Activated CD4-positive, alpha-beta T cell treated with anti-CD3 and anti-CD28 coated beads, Interleukin-2, amount 50 U/mL, for 16 hours (primary cell): Measurements from ENCODE around the gene SEC24D.
"Not testable (repeated sequence)": the region's sequence is repeated elsewhere in the genome, so short reads cannot be mapped to it uniquely, and the experiment has no call there.

Experiments
- DNase-seq: peaks from one replicate; pipeline ENCODE4 v3.0.0-alpha.2; 2020

SEC24D gene

DNA sequence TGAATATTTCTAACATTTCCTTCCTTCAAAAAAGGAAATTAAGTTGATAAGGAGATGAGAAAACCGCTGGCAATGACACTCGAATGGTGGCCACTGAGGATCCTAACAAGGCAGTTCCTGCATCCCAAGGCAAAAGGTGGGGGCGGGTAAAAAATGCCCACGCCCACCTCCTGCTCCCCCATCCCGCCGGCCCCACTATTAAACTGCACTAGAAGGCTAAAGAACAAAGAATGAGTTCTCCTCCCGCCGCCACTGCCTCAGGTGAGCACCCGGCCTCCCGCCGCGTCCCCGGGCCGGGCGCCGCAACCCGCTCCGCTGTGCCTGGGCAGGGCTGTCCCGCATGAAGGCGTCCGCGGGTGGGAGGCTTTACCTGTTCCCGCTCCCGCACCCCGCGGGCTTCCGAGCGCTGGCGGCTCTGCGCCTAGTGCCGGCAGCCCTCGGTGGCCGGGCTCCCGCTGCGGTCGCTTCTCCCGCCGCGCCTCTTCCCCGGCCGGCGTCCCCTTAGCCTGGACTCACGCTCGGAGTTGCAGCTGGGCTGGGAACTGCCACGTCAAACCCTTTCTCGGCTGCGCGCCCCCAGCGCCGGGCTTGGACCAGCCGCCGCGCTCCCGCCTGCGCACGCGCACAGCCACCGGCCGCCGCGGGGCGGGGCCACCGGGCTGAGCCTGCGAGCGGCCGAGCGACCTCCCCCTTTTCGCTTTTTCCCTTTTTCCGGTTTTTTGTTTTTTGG is at the start of gene SEC24D:
SEC24D (minus strand) TSS at position 556 of the 730 bp plus-strand sequence. CDS start 2,430 bp downstream, outside the sequence.
- DNase-seq = peak; percentile 89

- DNase-seq = no peak
Measured at GRCh38 chr4:118884716-118885115, 48.8 kb upstream of the SEC24D start.

DNA sequence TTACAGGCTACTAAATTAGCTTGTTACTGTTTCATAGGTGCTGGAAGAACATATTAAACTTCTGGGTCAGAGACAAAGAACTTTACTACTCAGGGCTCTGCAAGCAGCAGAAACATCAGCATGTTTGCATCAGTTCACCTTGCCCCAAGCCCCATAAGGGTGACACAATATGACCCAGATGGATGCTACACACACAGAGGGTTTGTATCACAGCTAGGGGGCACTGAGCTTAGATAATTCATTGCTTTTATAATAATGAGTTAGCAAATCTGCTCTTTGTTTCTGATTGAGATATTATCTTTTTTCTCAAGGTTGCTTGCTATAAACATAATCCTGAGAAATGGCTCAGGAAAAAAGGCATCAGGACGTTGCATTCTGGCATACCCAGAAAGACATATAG is 47.9 kb upstream of the SEC24D start:
- no peak for DNase-seq

DNA sequence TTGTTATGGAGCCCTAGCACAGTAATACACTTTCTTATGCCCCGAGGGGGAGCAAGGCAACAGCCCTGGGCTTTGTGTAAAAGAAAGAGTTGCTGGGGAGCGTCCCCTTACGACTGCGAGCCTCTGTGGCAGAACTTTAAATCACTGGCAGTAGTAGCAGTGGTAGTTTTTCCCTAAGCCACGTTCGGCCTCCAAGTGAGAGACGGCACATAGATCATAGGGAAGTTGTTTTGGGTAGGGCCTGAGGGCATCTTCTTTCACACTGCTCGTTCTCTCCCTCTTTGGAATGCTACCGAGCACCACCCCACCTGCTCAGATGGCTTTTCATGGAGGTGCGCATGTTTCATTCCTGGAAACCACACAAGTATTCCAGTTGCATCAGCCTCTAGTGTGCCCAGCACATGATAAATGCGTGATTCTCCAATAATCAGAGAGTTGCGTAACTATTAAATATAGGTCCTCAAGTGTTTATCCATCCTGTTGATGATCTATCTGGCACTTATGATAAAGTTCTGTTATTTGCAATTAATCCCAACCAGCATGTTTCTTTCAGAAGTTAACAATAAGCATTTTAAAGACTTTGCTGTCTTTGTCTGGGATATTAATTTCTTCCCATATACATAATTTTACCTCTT is 45.7 kb upstream of the SEC24D start:
- no peak for DNase-seq

GRCh38 chr4:118879409-118879808 is 43.5 kb upstream of the SEC24D start:
- DNase-seq = no peak

DNA sequence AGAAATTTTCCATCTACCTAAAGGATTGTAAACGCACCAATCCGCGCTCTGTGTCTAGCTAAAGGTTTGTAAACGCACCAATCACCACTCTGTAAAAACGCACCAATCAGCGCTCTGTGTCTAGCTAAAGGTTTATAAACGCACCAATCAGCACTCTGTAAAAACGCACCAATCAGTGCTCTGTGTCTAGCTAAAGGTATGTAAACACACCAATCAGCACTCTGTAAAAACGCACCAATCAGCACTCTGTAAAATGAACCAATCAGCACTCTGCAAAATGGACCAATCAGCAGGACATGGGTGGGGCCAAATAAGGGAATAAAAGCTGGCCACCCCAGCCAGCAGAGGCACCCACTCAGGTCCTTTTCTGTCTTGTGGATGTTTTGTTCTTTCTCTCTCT is 42.6 kb upstream of the SEC24D start:
- not testable (repeated sequence) for DNase-seq

- no peak for DNase-seq
Measured at GRCh38 chr4:118877797-118878196, 41.9 kb upstream of the SEC24D start.

- no peak for DNase-seq
Measured at GRCh38 chr4:118872181-118872580, 36.3 kb upstream of the SEC24D start.

DNA sequence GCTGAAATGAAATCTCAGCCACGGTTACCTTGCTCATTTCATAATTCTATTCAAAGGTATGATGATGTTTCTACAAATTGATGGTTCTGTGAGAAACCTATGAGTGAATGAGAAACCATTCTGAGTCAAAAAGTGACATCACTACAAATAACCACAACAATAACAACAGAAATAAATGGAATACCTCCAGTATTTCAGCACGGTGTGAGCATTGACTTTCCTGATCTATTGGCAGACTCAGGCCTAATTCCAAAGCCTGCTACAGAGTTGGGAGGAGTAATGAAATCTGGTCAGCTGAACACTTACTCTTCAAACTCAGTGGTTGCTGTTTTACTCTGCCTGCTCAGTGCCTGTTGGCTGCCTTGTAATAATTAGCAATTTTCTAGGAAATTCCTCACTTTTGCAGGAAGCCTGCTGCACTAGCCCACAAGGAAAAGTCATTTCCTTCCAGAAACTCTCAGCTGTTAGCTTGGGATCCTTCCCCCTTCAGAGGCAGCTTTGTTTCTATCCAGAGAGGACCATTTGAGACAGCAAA is 33.9 kb upstream of the SEC24D start:
- DNase-seq = peak; percentile 8

- no peak for DNase-seq
Measured at GRCh38 chr4:118867311-118868067, 31.6 kb upstream of the SEC24D start.

DNA sequence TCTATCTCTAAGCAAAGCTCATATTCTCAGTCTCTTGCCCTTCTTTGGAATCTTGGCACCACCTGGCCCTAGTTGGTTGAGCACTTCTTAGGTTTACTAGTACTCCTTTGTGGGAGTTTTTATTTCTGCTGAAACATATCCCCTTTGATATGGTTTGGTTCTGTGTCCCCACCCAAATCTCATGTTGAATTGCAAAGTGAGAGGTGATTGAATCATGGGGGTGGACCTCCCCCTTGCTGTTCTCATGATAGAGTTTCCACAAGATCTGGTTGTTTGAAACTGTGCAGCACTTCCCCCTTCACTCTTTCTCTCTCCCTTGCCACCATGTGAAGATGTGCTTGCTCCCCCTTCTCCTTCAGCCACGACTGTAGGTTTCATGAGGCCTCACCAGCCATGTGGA is 30.5 kb upstream of the SEC24D start:
- no peak for DNase-seq

- DNase-seq = peak; percentile 32
Measured at GRCh38 chr4:118865091-118865708, 29.3 kb upstream of the SEC24D start.

GRCh38 chr4:118858779-118859178 is 22.9 kb upstream of the SEC24D start:
- no peak for DNase-seq

GRCh38 chr4:118857760-118858159 is 21.8 kb upstream of the SEC24D start:
- DNase-seq = no peak

DNA sequence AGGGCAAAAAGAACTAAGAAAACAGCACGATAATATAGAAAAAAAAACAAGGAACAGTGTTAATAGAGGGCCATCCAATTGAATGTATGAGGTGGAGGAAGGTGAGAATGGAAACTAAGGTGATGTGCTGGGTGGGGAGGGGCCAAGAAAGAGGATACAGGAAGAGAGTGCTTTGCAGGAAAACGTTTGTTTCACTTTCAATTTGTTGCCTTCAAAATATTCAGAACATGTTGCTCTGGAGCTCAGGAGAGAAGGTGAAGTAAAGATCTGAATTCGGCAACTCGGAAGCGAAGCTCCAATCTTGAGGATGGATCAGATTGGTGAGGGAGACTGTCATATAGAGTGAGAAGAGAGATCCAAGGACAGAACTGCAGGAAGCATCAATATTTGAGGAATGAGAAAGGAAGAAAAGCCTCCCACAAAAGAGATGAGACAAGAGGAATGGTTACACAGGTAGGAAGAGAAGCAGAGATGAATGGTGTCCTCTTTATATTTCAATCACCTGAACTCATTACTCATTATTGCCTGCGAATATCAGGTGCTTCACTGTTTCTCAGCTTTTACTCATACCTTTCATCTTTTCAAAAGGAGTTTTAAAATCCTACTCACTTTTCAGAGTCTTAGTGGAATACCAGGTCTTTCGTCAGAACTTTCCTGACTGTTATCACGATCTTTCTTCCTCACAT is 14.7 kb upstream of the SEC24D start:
- peak; percentile 54 for DNase-seq

DNA sequence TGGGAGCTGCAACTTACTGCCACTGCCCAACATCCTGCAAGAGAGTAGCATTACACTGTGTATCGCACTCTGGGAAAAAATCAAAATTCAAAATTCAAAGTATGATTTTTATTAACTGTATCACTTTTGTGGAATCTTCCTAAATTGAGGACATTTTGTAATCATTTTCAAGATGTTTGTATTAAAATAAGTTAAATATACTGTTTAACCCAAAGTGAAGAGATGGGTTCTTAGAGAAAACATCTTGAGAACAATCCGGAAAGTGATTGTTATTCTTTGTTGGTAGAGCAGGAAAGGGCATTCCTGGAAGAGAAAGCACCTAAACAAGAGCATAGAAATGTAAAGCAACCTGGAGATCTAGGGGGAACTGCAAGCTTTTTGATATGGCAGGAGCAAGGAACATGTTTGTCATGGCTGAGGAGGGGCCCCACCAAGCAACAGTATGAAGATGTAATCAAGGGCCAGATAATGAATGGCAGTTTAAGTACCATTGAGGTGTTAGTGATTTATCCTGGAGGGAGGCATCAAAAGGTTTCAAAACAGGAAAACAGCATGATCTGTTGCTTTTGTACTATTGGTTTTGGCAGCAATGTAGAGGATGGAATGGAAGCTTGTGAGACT is 14.1 kb upstream of the SEC24D start:
- no peak for DNase-seq

DNA sequence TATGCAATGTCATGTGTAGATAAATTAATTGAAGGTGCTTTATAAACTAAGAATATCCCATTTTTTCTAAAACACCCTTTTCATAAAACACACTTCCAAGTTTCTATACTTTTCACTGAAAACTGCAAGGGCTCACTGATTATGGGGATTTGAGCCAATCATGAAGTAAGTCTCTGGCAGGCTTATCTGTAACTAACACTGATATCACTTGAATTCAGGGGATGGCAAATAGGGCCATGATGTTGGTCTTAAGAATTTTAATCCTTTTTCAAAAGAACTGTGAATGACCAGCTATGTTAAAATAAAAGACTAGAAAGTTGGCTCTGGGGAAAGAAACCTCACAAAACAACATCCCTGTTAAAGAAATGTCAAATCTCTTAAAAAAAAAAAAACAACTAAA is 13.0 kb upstream of the SEC24D start:
- DNase-seq = no peak

DNA sequence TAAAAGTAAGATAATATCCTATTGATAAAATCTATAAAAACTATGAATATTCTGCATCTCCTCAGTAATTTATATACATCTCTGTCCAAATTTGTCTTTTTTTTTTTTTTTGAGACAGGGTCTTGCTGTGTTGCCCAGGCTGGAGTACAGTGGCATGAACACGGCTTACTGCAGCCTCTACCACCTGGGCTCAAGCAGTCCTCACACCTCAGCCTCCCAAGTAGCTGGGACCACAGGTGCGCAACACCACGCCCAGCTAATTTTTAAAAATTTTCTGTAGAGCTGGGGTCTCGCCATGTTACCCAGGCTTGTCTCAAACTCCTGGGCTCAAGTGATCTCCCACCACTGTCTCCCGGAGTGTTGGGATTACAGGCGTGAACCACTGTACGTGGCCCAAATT is 12.3 kb upstream of the SEC24D start:
- DNase-seq = no peak

- DNase-seq = no peak
Measured at GRCh38 chr4:118846979-118847378, 11.1 kb upstream of the SEC24D start.

GRCh38 chr4:118845552-118846050 is 9.7 kb upstream of the SEC24D start:
- DNase-seq = no peak

DNA sequence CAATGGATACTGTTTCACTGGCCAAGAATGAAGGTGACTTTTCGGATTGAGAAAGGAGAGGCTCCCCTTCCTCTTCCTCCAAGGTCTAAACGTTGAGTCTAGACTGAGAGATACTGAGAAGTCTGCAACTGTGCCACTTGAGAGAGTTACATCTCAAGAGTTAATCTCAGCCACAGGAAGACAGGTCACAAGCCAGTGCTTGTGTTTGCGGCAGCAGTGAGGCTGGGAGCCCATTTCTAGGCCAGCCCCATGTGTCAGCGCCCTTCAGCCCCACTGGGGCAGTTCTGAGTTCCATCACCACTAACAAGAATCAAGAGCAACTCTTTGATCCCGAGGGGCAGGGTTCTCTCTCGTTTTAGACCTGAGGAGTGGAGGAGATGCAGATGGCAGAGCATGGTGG is 7.3 kb upstream of the SEC24D start:
- no peak for DNase-seq

DNA sequence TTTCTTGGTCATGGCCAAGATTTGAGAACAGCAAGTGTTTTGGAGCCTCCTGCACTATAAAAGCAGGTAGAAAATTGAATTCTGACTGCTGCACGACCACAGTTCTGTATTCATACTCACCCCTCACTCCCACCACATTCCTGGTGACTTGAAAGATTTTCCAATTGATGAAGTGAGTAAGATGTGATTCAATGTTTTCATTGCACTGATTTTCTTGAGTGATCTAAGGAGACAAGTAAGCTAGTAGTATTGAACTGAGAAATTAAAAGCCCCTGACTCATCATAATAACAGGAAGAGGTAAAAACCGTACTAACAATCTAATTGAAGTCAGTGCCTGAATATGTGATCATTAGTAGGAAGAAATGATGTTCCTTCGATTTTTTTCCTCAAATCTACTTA is 6.1 kb upstream of the SEC24D start:
- DNase-seq = no peak
